GM20000 (cell line): Measurements from ENCODE around the gene CENPC.

Experiments used
- DNase-seq: peaks from one replicate; pipeline ENCODE4 v3.0.0; 2012; ENCODE audit warnings: low spot score
- CTCF ChIP-seq: IDR thresholded peaks from 2 replicates; pipeline ENCODE4 v1.5.1; 2012; ENCODE audit warnings: mild to moderate bottlenecking, control low read depth; ENCODE audit errors: extremely low read depth, missing control alignments

Gene CENPC

GRCh38 chr4:67470871-67471270 is 74.4 kb downstream of the CENPC start:
- TF ChIP-seq CTCF: no peak
- DNase-seq: no peak

GRCh38 chr4:67468830-67469229 is 76.5 kb downstream of the CENPC start:
- DNase-seq: no peak
- TF ChIP-seq CTCF: no peak

- no peak for DNase-seq
- TF ChIP-seq CTCF: no peak
These were observed 78.6 kb downstream of the CENPC start for GRCh38 chr4:67466751-67467150.

DNA sequence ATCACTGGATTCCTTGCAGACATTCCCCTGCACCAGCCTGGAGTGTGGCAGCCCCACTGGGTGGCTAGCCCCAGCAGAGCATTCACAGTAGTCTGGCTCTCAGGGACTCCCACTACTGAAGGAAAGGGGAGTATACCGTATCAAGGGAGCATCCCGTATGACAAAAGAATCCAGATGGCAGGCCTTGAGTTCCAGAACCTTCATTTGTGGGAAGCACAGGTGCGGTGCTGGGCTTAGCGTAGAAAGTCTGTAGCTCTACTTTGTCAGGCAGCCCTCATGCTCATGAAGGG is 79.6 kb downstream of the CENPC start:
- no peak for DNase-seq
- no peak for TF ChIP-seq CTCF

- DNase-seq: no peak
- no peak for TF ChIP-seq CTCF
These were observed 80.1 kb downstream of the CENPC start for GRCh38 chr4:67465032-67465762.

- TF ChIP-seq CTCF: no peak
- no peak for DNase-seq
These were observed 84.7 kb downstream of the CENPC start for GRCh38 chr4:67460574-67460973.

- no peak for TF ChIP-seq CTCF
- DNase-seq: no peak
These were observed 86.1 kb downstream of the CENPC start for GRCh38 chr4:67459164-67459563.
